Gastrocnemius medialis (tissue), 4 donors: ENCODE measurements around the gene TRIM42. TPM values are rescaled to one million over a fixed set of nuclear protein-coding genes. Genes with fewer than 3 reads are reported as not detected.

Experiments used
- ATAC-seq, 2 donors: fragments of 150-250 bp; one replicate each; pipeline ENCODE4 v1.9.1; 2016
- DNase-seq, 2 donors: peaks; one replicate each; pipeline ENCODE4 v3.0.0-alpha.2; 2019
- H3K27ac ChIP-seq, 4 donors: fragments of 200-600 bp; sonication (generic); 1 replicate in 1 of 4; 2 replicates in 3 of 4; pipeline ENCODE4 v1.5.1; 2016 to 2018; ENCODE audit warnings: mild to moderate bottlenecking in 2 of 4, moderate library complexity in 1 of 4
- H3K27me3 ChIP-seq, 3 donors: fragments of 200-600 bp; sonication (generic) in 2 of 3; 1 replicate in 1 of 3; 2 replicates in 2 of 3; pipeline versions ENCODE4 v1.5.1 to v1.6.0; 2016 to 2019; ENCODE audit warnings: mild to moderate bottlenecking in 1 of 3, moderate library complexity in 1 of 3
- H3K36me3 ChIP-seq, 2 donors: fragments of 200-600 bp; sonication (generic) in 1 of 2; one replicate each; pipeline ENCODE4 v1.5.1; 2017 to 2018
- H3K4me1 ChIP-seq, 2 donors: fragments of 200-600 bp; sonication (generic) in 1 of 2; one replicate each; pipeline ENCODE4 v1.5.1; 2016 to 2017; ENCODE audit warnings: mild to moderate bottlenecking in 2 of 2
- H3K4me3 ChIP-seq, 4 donors: fragments of 200-600 bp; sonication (generic) in 3 of 4; 1 replicate in 1 of 4; 2 replicates in 3 of 4; pipeline ENCODE4 v1.5.1; 2016 to 2019; ENCODE audit warnings: mild to moderate bottlenecking in 2 of 4
- H3K9me3 ChIP-seq, 3 donors: fragments of 200-600 bp; sonication (generic) in 2 of 3; 1 replicate in 1 of 3; 2 replicates in 2 of 3; pipeline ENCODE4 v1.5.1; 2016 to 2019
- POLR2A ChIP-seq, 2 donors: fragments of 450-650 bp; IDR thresholded peaks; one replicate each; pipeline ENCODE4 v1.6.1; 2017; ENCODE audit warnings: antibody characterized with exemption in 2 of 2, mild to moderate bottlenecking in 2 of 2, moderate library complexity in 2 of 2
- in situ Hi-C, 4 donors: fragments of 200-750 bp; cut with MboI; loops; one replicate each; pipeline versions ENCODE4 v1.15.0 to v1.8.0; 2017; ENCODE audit warnings: low sequenced_read_pairs in 4 of 4
- intact Hi-C: fragments of 100-400 bp; cut with DNase I; formaldehyde crosslinking; loops from one replicate; pipeline ENCODE4 v1.15.1; 2023; ENCODE audit warnings: low total_unique reads
- total RNA-seq, 4 donors: library from RNA; depleted of rRNA; stranded (reverse); fragments of >200 nt; gene quantifications; one replicate each; pipeline versions ENCODE4 v1.1.0 to v1.2.3, GENCODE V29; 2016
- TF ChIP-seq, protein P1 (sequence below), 5 experiments: fragments of 450-650 bp in 3 of 5; fragments of 200-600 bp in 2 of 5; sonication (generic) in 2 of 5; IDR thresholded peaks in 4 of 5; conservative IDR thresholded peaks in 1 of 5; 1 replicate in 4 of 5; 2 replicates in 1 of 5; pipeline ENCODE4 v1.5.1; 2016 to 2019; ENCODE audit warnings: antibody characterized with exemption in 5 of 5, mild to moderate bottlenecking in 3 of 5, moderate library complexity in 3 of 5

The TRIM42 gene
- total RNA-seq, 4 donors from 2014 or later = not detected

DNA sequence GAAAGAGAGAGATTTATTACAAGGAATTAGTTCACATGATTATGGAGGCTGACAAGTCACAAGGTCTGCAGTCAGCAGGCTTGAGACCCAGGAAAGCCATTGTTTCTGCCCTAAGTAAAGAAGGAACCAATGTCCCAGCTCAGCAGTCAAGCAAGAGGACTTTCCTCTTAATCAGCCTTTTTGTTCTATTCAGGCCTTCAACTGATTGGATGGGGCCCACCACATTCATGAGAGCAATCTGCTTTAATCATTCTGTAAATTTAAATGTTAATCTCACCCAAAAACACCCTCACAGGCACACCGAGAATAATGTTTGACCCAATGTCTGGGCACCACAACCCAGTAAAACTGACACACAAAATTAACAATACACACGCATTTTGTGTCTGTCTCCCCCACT is 64.3 kb downstream of the TRIM42 start:
- no peak for TF ChIP-seq POLR2A (IDR thresholded peaks at IDR 0.05)
- TF ChIP-seq, protein P1, sequence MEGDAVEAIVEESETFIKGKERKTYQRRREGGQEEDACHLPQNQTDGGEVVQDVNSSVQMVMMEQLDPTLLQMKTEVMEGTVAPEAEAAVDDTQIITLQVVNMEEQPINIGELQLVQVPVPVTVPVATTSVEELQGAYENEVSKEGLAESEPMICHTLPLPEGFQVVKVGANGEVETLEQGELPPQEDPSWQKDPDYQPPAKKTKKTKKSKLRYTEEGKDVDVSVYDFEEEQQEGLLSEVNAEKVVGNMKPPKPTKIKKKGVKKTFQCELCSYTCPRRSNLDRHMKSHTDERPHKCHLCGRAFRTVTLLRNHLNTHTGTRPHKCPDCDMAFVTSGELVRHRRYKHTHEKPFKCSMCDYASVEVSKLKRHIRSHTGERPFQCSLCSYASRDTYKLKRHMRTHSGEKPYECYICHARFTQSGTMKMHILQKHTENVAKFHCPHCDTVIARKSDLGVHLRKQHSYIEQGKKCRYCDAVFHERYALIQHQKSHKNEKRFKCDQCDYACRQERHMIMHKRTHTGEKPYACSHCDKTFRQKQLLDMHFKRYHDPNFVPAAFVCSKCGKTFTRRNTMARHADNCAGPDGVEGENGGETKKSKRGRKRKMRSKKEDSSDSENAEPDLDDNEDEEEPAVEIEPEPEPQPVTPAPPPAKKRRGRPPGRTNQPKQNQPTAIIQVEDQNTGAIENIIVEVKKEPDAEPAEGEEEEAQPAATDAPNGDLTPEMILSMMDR (IDR thresholded peaks at IDR 0.05 in 4 of 5, conservative IDR thresholded peaks at IDR 0.05 in 1 of 5) = no peak
- no peaks in the 10 kb centered on the region for H3K36me3 ChIP-seq
- in situ Hi-C loops = no loop called here

DNA sequence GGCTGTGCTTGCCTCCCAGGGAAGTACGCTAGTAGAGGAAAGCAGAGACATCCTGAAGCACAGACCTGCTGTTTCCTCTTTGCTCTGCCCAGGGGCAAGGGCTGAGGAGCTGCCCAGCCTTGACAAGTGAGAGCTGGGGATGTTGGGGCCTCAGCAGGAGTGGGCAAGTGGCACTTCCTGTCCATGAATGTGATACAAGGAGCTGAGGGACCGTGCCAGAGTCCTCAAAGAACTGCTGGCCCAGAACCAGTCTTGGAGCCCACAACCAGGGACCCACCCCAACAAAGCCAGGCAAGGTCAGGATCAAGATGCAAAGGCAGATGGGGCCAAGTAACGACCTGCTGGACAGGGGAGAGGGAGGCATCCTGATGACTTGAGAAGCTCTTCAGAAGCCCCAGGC is 70.3 kb downstream of the TRIM42 start:
- TF ChIP-seq, protein P1 (IDR thresholded peaks at IDR 0.05 in 4 of 5, conservative IDR thresholded peaks at IDR 0.05 in 1 of 5) = no peak
- TF ChIP-seq POLR2A (IDR thresholded peaks at IDR 0.05) = no peak
- ATAC-seq (no peak), DNase-seq (no peak)
- H3K9me3 ChIP-seq = no peaks in the 10 kb centered on the region
- in situ Hi-C loops (no loop called here), intact Hi-C loops (no loop called here)
- H3K27ac ChIP-seq = no peak overlapping the region
- no peak overlapping the region for H3K4me3 ChIP-seq
- H3K36me3 ChIP-seq = no peaks in the 10 kb centered on the region
- H3K4me1 ChIP-seq = no peaks in the 10 kb centered on the region
- H3K27me3 ChIP-seq = no peaks in the 10 kb centered on the region

More for the DNA sequence above, 64.3 kb downstream of the TRIM42 start:
- Histone ChIP-seq H3K27me3 (no peaks in the 10 kb centered on the region), H3K9me3 (no peaks in the 10 kb centered on the region), H3K4me3 (no peak overlapping the region), H3K27ac (no peak overlapping the region), H3K4me1 (no peaks in the 10 kb centered on the region)
- no peak for ATAC-seq
- no peak for DNase-seq
- intact Hi-C loops = no loop called here

DNA sequence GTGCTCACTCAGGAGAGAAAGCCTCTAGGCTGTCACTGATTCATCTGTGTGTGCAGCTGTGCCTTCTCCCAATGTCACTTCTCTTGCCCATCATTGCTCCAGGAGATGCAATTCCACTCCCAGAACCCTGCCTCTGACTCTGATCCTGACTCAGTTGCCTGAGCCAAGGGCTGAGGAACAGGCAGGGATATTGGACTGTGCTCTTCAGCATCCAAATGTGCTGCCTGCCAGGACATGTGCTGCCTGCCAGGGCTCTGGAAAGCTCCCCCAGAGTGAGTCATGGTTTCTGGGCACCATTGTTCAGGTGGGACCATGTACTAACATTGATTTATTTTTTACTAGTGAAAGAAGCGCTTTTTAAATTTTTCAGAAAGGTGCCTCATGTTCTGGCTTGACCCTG is 71.0 kb downstream of the TRIM42 start:
- intact Hi-C loops = no loop called here
- DNase-seq (no peak), ATAC-seq (no peak)
- in situ Hi-C loops = no loop called here
- Histone ChIP-seq H3K27me3 (no peaks in the 10 kb centered on the region), H3K4me3 (no peak overlapping the region), H3K4me1 (no peaks in the 10 kb centered on the region), H3K36me3 (no peaks in the 10 kb centered on the region), H3K9me3 (no peaks in the 10 kb centered on the region), H3K27ac (no peak overlapping the region)
- no peak for TF ChIP-seq POLR2A (IDR thresholded peaks at IDR 0.05)
- TF ChIP-seq, protein P1 (IDR thresholded peaks at IDR 0.05 in 4 of 5, conservative IDR thresholded peaks at IDR 0.05 in 1 of 5) = no peak
